Neural crest cell (in vitro differentiated cells): ENCODE measurements around the gene DNAL4. TPM values are rescaled to one million over a fixed set of nuclear protein-coding genes. Genes with fewer than 3 reads are reported as not detected.
A peak's percentile ranks its signal among the peaks of the same experiment; 100 is the strongest.

Experiments
- DNase-seq: peaks from one replicate; pipeline ENCODE4 v3.0.0; 2021; ENCODE audit warnings: low read depth, mixed read lengths, low spot score
- H3K27ac Mint-ChIP-seq: one replicate; pipeline ENCODE4 v1.8.0; 2021; ENCODE audit warnings: mild to moderate bottlenecking, mixed read lengths; ENCODE audit not compliant: unreplicated experiment
- H3K27me3 Mint-ChIP-seq: 2 replicates; pipeline ENCODE4 v1.8.0; 2021; ENCODE audit warnings: low read depth, mild to moderate bottlenecking, mixed read lengths
- H3K36me3 Mint-ChIP-seq: 2 replicates; pipeline ENCODE4 v1.8.0; 2021; ENCODE audit warnings: low read depth, mild to moderate bottlenecking, mixed read lengths
- H3K4me1 Mint-ChIP-seq: 2 replicates; pipeline ENCODE4 v1.8.0; 2021; ENCODE audit warnings: mixed read lengths
- H3K4me3 Mint-ChIP-seq: one replicate; pipeline ENCODE4 v1.8.0; 2021; ENCODE audit warnings: mild to moderate bottlenecking, mixed read lengths
- H3K9me3 Mint-ChIP-seq: 2 replicates; pipeline ENCODE4 v1.8.0; 2021; ENCODE audit warnings: mixed read lengths
- CTCF ChIP-seq: fragments of 200-600 bp; sonication (generic); conservative IDR thresholded peaks from 2 replicates; pipeline ENCODE4 v1.5.0; 2021; ENCODE audit warnings: antibody characterized with exemption, mild to moderate bottlenecking
- total RNA-seq: library from RNA; stranded (reverse); gene quantifications from 2 replicates; pipeline ENCODE4 v1.2.1, GENCODE V29; 2021

DNAL4 gene
- total RNA-seq, 1 donor from 2014 or later, result 18.9 TPM

- H3K27ac Mint-ChIP-seq, result peak overlapping the region; percentile 2
- peak overlapping the region; percentile 95 for H3K4me3 Mint-ChIP-seq
- no peaks in the 10 kb centered on the region for H3K36me3 Mint-ChIP-seq
- peaks cover 32% of the 10 kb centered on the region for H3K27me3 Mint-ChIP-seq
- H3K9me3 Mint-ChIP-seq, result no peaks in the 10 kb centered on the region
- no peak for DNase-seq
- peaks cover 13% of the 10 kb centered on the region for H3K4me1 Mint-ChIP-seq
- TF ChIP-seq CTCF, result no peak
Measured at GRCh38 chr22:38792833-38793232, 1.1 kb downstream of the DNAL4 start.

- Mint-ChIP-seq H3K27ac (no peak overlapping the region), H3K36me3 (no peaks in the 10 kb centered on the region), H3K27me3 (peaks cover 4% of the 10 kb centered on the region), H3K4me3 (no peak overlapping the region), H3K9me3 (no peaks in the 10 kb centered on the region), H3K4me1 (peaks cover 26% of the 10 kb centered on the region)
- no peak for TF ChIP-seq CTCF
- no peak for DNase-seq
Measured at GRCh38 chr22:38789606-38790005, 4.3 kb downstream of the DNAL4 start.

GRCh38 chr22:38788846-38789245 lies 5.1 kb downstream of the DNAL4 start:
- Mint-ChIP-seq H3K27ac (no peak overlapping the region), H3K36me3 (no peaks in the 10 kb centered on the region), H3K4me3 (no peak overlapping the region), H3K9me3 (no peaks in the 10 kb centered on the region), H3K4me1 (peaks cover 20% of the 10 kb centered on the region), H3K27me3 (no peaks in the 10 kb centered on the region)
- no peak for TF ChIP-seq CTCF
- DNase-seq, result no peak

- no peak for DNase-seq
- no peaks in the 10 kb centered on the region for H3K27me3 Mint-ChIP-seq
- peaks cover 17% of the 10 kb centered on the region for H3K4me1 Mint-ChIP-seq
- H3K36me3 Mint-ChIP-seq, result no peaks in the 10 kb centered on the region
- H3K27ac Mint-ChIP-seq, result no peak overlapping the region
- no peak overlapping the region for H3K4me3 Mint-ChIP-seq
- H3K9me3 Mint-ChIP-seq, result no peaks in the 10 kb centered on the region
- TF ChIP-seq CTCF, result no peak
Measured at GRCh38 chr22:38788021-38788816, 5.7 kb downstream of the DNAL4 start.

GRCh38 chr22:38786631-38787030 lies 7.3 kb downstream of the DNAL4 start:
- Mint-ChIP-seq H3K27me3 (no peaks in the 10 kb centered on the region), H3K4me3 (no peak overlapping the region), H3K4me1 (peaks cover 23% of the 10 kb centered on the region), H3K36me3 (no peaks in the 10 kb centered on the region), H3K9me3 (no peaks in the 10 kb centered on the region), H3K27ac (peak overlapping the region; percentile 69)
- TF ChIP-seq CTCF, result no peak
- DNase-seq, result no peak
